Caco-2 (cell line): ENCODE results near the gene HIVEP1. TPM values are rescaled to one million over a fixed set of nuclear protein-coding genes. Genes with fewer than 3 reads are reported as not detected.

Source experiments
- BruUV-seq: library from RNA; stranded (reverse); fragments of 400-500 nt; replicated peaks from 2 replicates; lab custom pipeline; 2021; lab: Mats Ljungman, UMichigan
- CTCF ChIA-PET: fragments of 300-600 bp; sonication (Branson Sonifier 250); formaldehyde crosslinking; loops from one replicate; lab custom pipeline; 2022; ENCODE audit warnings: antibody characterized with exemption; lab: Charles Lee
- POLR2A ChIA-PET: fragments of 300-600 bp; sonication (Branson Sonifier 250); formaldehyde crosslinking; loops from one replicate; lab custom pipeline; 2022; ENCODE audit warnings: antibody characterized with exemption; lab: Charles Lee
- DNase-seq, 2 experiments: peaks; one replicate each; pipeline versions ENCODE4 v3.0.0 to v3.0.0-alpha.2; 2020 to 2022
- H3K27me3 ChIP-seq: replicated peaks from 2 replicates; pipeline ENCODE4 v1.6.0; 2011; ENCODE audit warnings: low read length; ENCODE audit not compliant: control insufficient read depth, insufficient read depth
- H3K36me3 ChIP-seq: 2 replicates; pipeline ENCODE4 v1.5.1; 2011; ENCODE audit warnings: low read length; ENCODE audit not compliant: control insufficient read depth, insufficient read depth
- H3K4me1 ChIP-seq: fragments of 250-450 bp; sonication (Bioruptor Pico); 2 replicates; pipeline ENCODE4 v1.5.1; 2020; ENCODE audit warnings: mild to moderate bottlenecking
- H3K4me3 ChIP-seq: 2 replicates; pipeline ENCODE4 v1.5.1; 2011; ENCODE audit warnings: low read depth, mild to moderate bottlenecking, control low read depth, low read length
- H3K9me3 ChIP-seq: fragments of 250-450 bp; sonication (Bioruptor Pico); 2 replicates; pipeline ENCODE4 v1.5.1; 2020; ENCODE audit warnings: mild to moderate bottlenecking, moderate library complexity
- H3K27ac Mint-ChIP-seq: one replicate; pipeline ENCODE4 v1.8.0; 2022; ENCODE audit warnings: mixed read lengths; ENCODE audit not compliant: unreplicated experiment
- H3K27me3 Mint-ChIP-seq: one replicate; pipeline ENCODE4 v1.8.0; 2022; ENCODE audit warnings: mixed read lengths; ENCODE audit not compliant: insufficient read depth, unreplicated experiment
- H3K36me3 Mint-ChIP-seq: one replicate; pipeline ENCODE4 v1.8.0; 2022; ENCODE audit warnings: mild to moderate bottlenecking, mixed read lengths; ENCODE audit not compliant: insufficient read depth, unreplicated experiment
- H3K4me1 Mint-ChIP-seq: one replicate; pipeline ENCODE4 v1.8.0; 2022; ENCODE audit warnings: low read depth, mixed read lengths; ENCODE audit not compliant: unreplicated experiment
- H3K4me3 Mint-ChIP-seq: one replicate; pipeline ENCODE4 v1.8.0; 2022; ENCODE audit warnings: mild to moderate bottlenecking, moderate library complexity, mixed read lengths; ENCODE audit not compliant: unreplicated experiment
- H3K9me3 Mint-ChIP-seq: one replicate; pipeline ENCODE4 v1.8.0; 2022; ENCODE audit warnings: mixed read lengths; ENCODE audit not compliant: unreplicated experiment
- CTCF ChIP-seq, 2 experiments: fragments of 200-600 bp in 1 of 2; IDR thresholded peaks; 1 replicate in 1 of 2; 2 replicates in 1 of 2; pipeline versions ENCODE4 v1.5.1 to v1.8.0; 2011 to 2022; ENCODE audit warnings: antibody characterized with exemption in 1 of 2, control low read depth in 1 of 2, inconsistent platforms in 1 of 2, low read depth in 1 of 2, low read length in 1 of 2, mild to moderate bottlenecking in 1 of 2, moderate library complexity in 1 of 2; ENCODE audit not compliant: insufficient read depth in 1 of 2, severe bottlenecking in 1 of 2, unreplicated experiment in 1 of 2
- intact Hi-C: fragments of 100-400 bp; cut with micrococcal nuclease; formaldehyde crosslinking; loops from one replicate; pipeline ENCODE4 v1.10.0; 2022; ENCODE audit not compliant: unreplicated experiment
- total RNA-seq: library from RNA; stranded (reverse); gene quantifications from 2 replicates; pipeline ENCODE4 v1.2.3, GENCODE V29; 2022

HIVEP1 gene
- total RNA-seq, 1 experiment from 2014 or later = 22.8 TPM

- Histone ChIP-seq H3K4me3 (no peak overlapping the region), H3K9me3 (no peaks in the 10 kb centered on the region), H3K27me3 (no peaks in the 10 kb centered on the region), H3K4me1 (no peaks in the 10 kb centered on the region), H3K36me3 (no peaks in the 10 kb centered on the region; the same call in 1 of the 2 replicates)
- no peak for TF ChIP-seq CTCF (IDR thresholded peaks at IDR 0.05; ENCODE audit: insufficient read depth in 1 of 2, low read depth in 1 of 2, low read length in 1 of 2, severe bottlenecking in 1 of 2, unreplicated experiment in 1 of 2)
- no TSS peak for BruUV-seq
- Mint-ChIP-seq H3K9me3 (no peaks in the 10 kb centered on the region), H3K27ac (no peak overlapping the region), H3K27me3 (no peaks in the 10 kb centered on the region), H3K4me3 (no peak overlapping the region), H3K4me1 (no peaks in the 10 kb centered on the region), H3K36me3 (peaks cover 34% of the 10 kb centered on the region)
- intact Hi-C loops = no loop called here
- DNase-seq = no peak
- ChIA-PET CTCF (no interaction called here), POLR2A (no interaction called here)
Measured at GRCh38 chr6:12160326-12160725, 148.2 kb downstream of the HIVEP1 start.

GRCh38 chr6:12162213-12162612 is 150.1 kb downstream of the HIVEP1 start:
- no peaks in the 10 kb centered on the region for H3K27me3 ChIP-seq
- intact Hi-C loops = no loop called here
- H3K4me1 ChIP-seq = no peaks in the 10 kb centered on the region
- Mint-ChIP-seq H3K4me1 (no peaks in the 10 kb centered on the region), H3K27ac (no peak overlapping the region), H3K36me3 (peaks cover 34% of the 10 kb centered on the region), H3K9me3 (no peaks in the 10 kb centered on the region), H3K27me3 (no peaks in the 10 kb centered on the region), H3K4me3 (no peak overlapping the region)
- H3K9me3 ChIP-seq = no peaks in the 10 kb centered on the region
- no peak for DNase-seq
- H3K4me3 ChIP-seq = no peak overlapping the region
- BruUV-seq = no TSS peak
- H3K36me3 ChIP-seq = no peaks in the 10 kb centered on the region; the same call in 1 of the 2 replicates
- TF ChIP-seq CTCF (IDR thresholded peaks at IDR 0.05; ENCODE audit: insufficient read depth in 1 of 2, low read depth in 1 of 2, low read length in 1 of 2, severe bottlenecking in 1 of 2, unreplicated experiment in 1 of 2) = no peak
- ChIA-PET POLR2A (no interaction called here), CTCF (no interaction called here)

GRCh38 chr6:12163149-12163548 is 151.0 kb downstream of the HIVEP1 start:
- no peak for DNase-seq
- no peaks in the 10 kb centered on the region; the same call in 1 of the 2 replicates for H3K36me3 ChIP-seq
- H3K9me3 Mint-ChIP-seq = no peaks in the 10 kb centered on the region
- no peaks in the 10 kb centered on the region for H3K4me1 Mint-ChIP-seq
- ChIA-PET POLR2A (no interaction called here), CTCF (interaction anchor here (1.0 kb wide), 1 partner anchor 124 kb away, joined by 3 read pairs; no protein-coding TSS in a partner anchor)
- no peaks in the 10 kb centered on the region for H3K4me1 ChIP-seq
- H3K27me3 Mint-ChIP-seq = no peaks in the 10 kb centered on the region
- no peak for TF ChIP-seq CTCF (IDR thresholded peaks at IDR 0.05; ENCODE audit: insufficient read depth in 1 of 2, low read depth in 1 of 2, low read length in 1 of 2, severe bottlenecking in 1 of 2, unreplicated experiment in 1 of 2)
- H3K4me3 ChIP-seq = no peak overlapping the region
- no peak overlapping the region for H3K27ac Mint-ChIP-seq
- no peak overlapping the region for H3K4me3 Mint-ChIP-seq
- no peaks in the 10 kb centered on the region for H3K9me3 ChIP-seq
- no peaks in the 10 kb centered on the region for H3K27me3 ChIP-seq
- intact Hi-C loops = no loop called here
- no TSS peak for BruUV-seq
- peaks cover 29% of the 10 kb centered on the region for H3K36me3 Mint-ChIP-seq
